Esophagus squamous epithelium (tissue), 5 donors: Measurements from ENCODE around the gene AP2A2. TPM values are rescaled to one million over a fixed set of nuclear protein-coding genes. Genes with fewer than 3 reads are reported as not detected.

ENCODE experiments used
- DNase-seq: peaks from one replicate; lab custom pipeline; 2025; lab: John Stamatoyannopoulos, UW
- H3K27ac ChIP-seq, 4 donors: fragments of 200-600 bp; sonication (generic); one replicate each; pipeline ENCODE4 v1.5.1; 2016 to 2019; ENCODE audit warnings: mild to moderate bottlenecking in 1 of 4
- H3K27me3 ChIP-seq, 4 donors: fragments of 200-600 bp; sonication (generic); 1 replicate in 3 of 4; 2 replicates in 1 of 4; pipeline versions ENCODE4 v1.5.1 to v1.6.0; 2017 to 2021; ENCODE audit warnings: antibody characterized with exemption in 1 of 4
- H3K36me3 ChIP-seq, 3 donors: fragments of 200-600 bp; sonication (generic); one replicate each; pipeline ENCODE4 v1.5.1; 2016 to 2019
- H3K4me1 ChIP-seq, 3 donors: fragments of 200-600 bp; sonication (generic); one replicate each; pipeline ENCODE4 v1.5.1; 2017 to 2019
- H3K4me3 ChIP-seq, 4 donors: fragments of 200-600 bp; sonication (generic); 1 replicate in 3 of 4; 2 replicates in 1 of 4; pipeline ENCODE4 v1.5.1; 2016 to 2019; ENCODE audit warnings: mild to moderate bottlenecking in 2 of 4, moderate library complexity in 1 of 4
- H3K9me3 ChIP-seq, 3 donors: fragments of 200-600 bp; sonication (generic); one replicate each; pipeline ENCODE4 v1.5.1; 2016 to 2019
- CTCF ChIP-seq, 6 experiments: fragments of 450-650 bp in 4 of 6; fragments of 200-600 bp in 2 of 6; sonication (generic) in 2 of 6; IDR thresholded peaks; one replicate each; pipeline ENCODE4 v1.5.1; 2016 to 2019; ENCODE audit warnings: antibody characterized with exemption in 6 of 6, mild to moderate bottlenecking in 4 of 6, moderate library complexity in 4 of 6
- POLR2A ChIP-seq, 4 donors: fragments of 450-650 bp; IDR thresholded peaks; one replicate each; pipeline ENCODE4 v1.6.1; 2017; ENCODE audit warnings: antibody characterized with exemption in 4 of 4, mild to moderate bottlenecking in 4 of 4, moderate library complexity in 3 of 4
- WGBS, 2 donors: methylation state at CpG; one replicate each; pipeline ENCODE4 v1.1.5; 2018; 5-methylcytosine and 5-hydroxymethylcytosine counted together
- intact Hi-C: fragments of 100-400 bp; cut with DNase I; formaldehyde crosslinking; loops from one replicate; pipeline ENCODE4 v1.15.0; 2022
- total RNA-seq, 4 donors: library from RNA; depleted of rRNA; stranded (reverse); fragments of >200 nt; gene quantifications; one replicate each; pipeline ENCODE4 v1.1.0, GENCODE V29; 2016
- donor health status: DM: yes; HTN: yes; CAD: no.

Gene AP2A2
- total RNA-seq, 4 donors from 2014 or later, result 19.8 to 48.6 (median 28.5) TPM

- Histone ChIP-seq H3K27me3 (no peaks in the 10 kb centered on the region), H3K27ac (no peak overlapping the region), H3K36me3 (peaks cover 28 to 69% (median 32%) of the 10 kb centered on the region in 3 donors), H3K4me1 (peaks cover 0 to 17% (median 5%) of the 10 kb centered on the region in 3 donors), H3K9me3 (no peaks in the 10 kb centered on the region), H3K4me3 (no peak overlapping the region)
- intact Hi-C loops, result no loop called here
- TF ChIP-seq CTCF (IDR thresholded peaks at IDR 0.05) (no peak), POLR2A (IDR thresholded peaks at IDR 0.05) (no peak)
- DNase-seq, result no peak
- WGBS, 2 donors, result 66 to 86% methylated on average over 8 to 22 of the region's 26 CpGs
Measured at GRCh38 chr11:970319-970871, 44.7 kb downstream of the AP2A2 start.

- H3K9me3 ChIP-seq, result no peaks in the 10 kb centered on the region
- DNase-seq, result no peak
- H3K4me3 ChIP-seq, result no peak overlapping the region
- intact Hi-C loops, result no loop called here
- H3K36me3 ChIP-seq, result peaks cover 28 to 77% (median 32%) of the 10 kb centered on the region in 3 donors
- WGBS, 2 donors, result 80 to 84% methylated on average over 12 of the region's 12 CpGs
- H3K27me3 ChIP-seq, result no peaks in the 10 kb centered on the region
- TF ChIP-seq CTCF (IDR thresholded peaks at IDR 0.05) (no peak), POLR2A (IDR thresholded peaks at IDR 0.05) (no peak)
- no peak overlapping the region for H3K27ac ChIP-seq
- H3K4me1 ChIP-seq, result peaks cover 0 to 9% (median 5%) of the 10 kb centered on the region in 3 donors
Measured at GRCh38 chr11:971092-971690, 45.5 kb downstream of the AP2A2 start.

- TF ChIP-seq CTCF (IDR thresholded peaks at IDR 0.05) (no peak), POLR2A (IDR thresholded peaks at IDR 0.05) (no peak)
- Histone ChIP-seq H3K4me3 (no peak overlapping the region), H3K4me1 (peaks cover 0 to 2% (median 0%) of the 10 kb centered on the region in 3 donors), H3K27ac (no peak overlapping the region), H3K9me3 (no peaks in the 10 kb centered on the region), H3K36me3 (peaks cover 28 to 83% (median 32%) of the 10 kb centered on the region in 3 donors), H3K27me3 (no peaks in the 10 kb centered on the region)
- no peak for DNase-seq
- intact Hi-C loops, result no loop called here
- WGBS, 2 donors, result 88 to 95% methylated on average over 6 to 19 of the region's 31 CpGs
Measured at GRCh38 chr11:971731-972365, 46.2 kb downstream of the AP2A2 start.

- DNase-seq, result no peak
- H3K4me3 ChIP-seq, result no peak overlapping the region
- H3K27ac ChIP-seq, result no peak overlapping the region
- no peaks in the 10 kb centered on the region for H3K4me1 ChIP-seq
- H3K27me3 ChIP-seq, result no peaks in the 10 kb centered on the region
- TF ChIP-seq CTCF (IDR thresholded peaks at IDR 0.05) (no peak), POLR2A (IDR thresholded peaks at IDR 0.05) (no peak)
- H3K36me3 ChIP-seq, result peaks cover 32 to 92% (median 32%) of the 10 kb centered on the region in 3 donors
- H3K9me3 ChIP-seq, result no peaks in the 10 kb centered on the region
- WGBS, 2 donors, result 92 to 96% methylated on average over 21 to 24 of the region's 26 CpGs
- intact Hi-C loops, result no loop called here
Measured at GRCh38 chr11:972523-973211, 47.0 kb downstream of the AP2A2 start.
